Ectodermal cell (in vitro differentiated cells): ENCODE measurements around the gene OBSCN.

Source experiments
- H3K27ac ChIP-seq: 2 replicates; pipeline ENCODE4 v1.7.0; 2013; ENCODE audit warnings: mild to moderate bottlenecking, low read depth, low read length; ENCODE audit not compliant: insufficient read depth, poor library complexity, severe bottlenecking
- H3K27me3 ChIP-seq: 2 replicates; pipeline ENCODE4 v1.7.0; 2013; ENCODE audit warnings: mild to moderate bottlenecking, low read length; ENCODE audit not compliant: insufficient read depth, control insufficient read depth, poor library complexity, severe bottlenecking
- H3K36me3 ChIP-seq: one replicate; pipeline ENCODE4 v1.7.0; 2013; ENCODE audit warnings: low read length; ENCODE audit not compliant: control insufficient read depth, insufficient read depth
- H3K4me1 ChIP-seq: one replicate; pipeline ENCODE4 v1.7.0; 2013; ENCODE audit warnings: low read length; ENCODE audit not compliant: control insufficient read depth, insufficient read depth
- H3K4me3 ChIP-seq: 2 replicates; pipeline ENCODE4 v1.7.0; 2013; ENCODE audit warnings: low read depth, low read length, control low read depth; ENCODE audit not compliant: insufficient read depth
- H3K9me3 ChIP-seq: 2 replicates; pipeline ENCODE4 v1.7.0; 2013; ENCODE audit warnings: mild to moderate bottlenecking, low read length, moderate library complexity; ENCODE audit not compliant: control insufficient read depth
- WGBS, 2 experiments: methylation state at CpG; one replicate each; pipeline ENCODE4 v1.1.7; 2013; ENCODE audit warnings: missing lambda C conversion rate in 2 of 2; 5-methylcytosine and 5-hydroxymethylcytosine counted together

Gene OBSCN

DNA sequence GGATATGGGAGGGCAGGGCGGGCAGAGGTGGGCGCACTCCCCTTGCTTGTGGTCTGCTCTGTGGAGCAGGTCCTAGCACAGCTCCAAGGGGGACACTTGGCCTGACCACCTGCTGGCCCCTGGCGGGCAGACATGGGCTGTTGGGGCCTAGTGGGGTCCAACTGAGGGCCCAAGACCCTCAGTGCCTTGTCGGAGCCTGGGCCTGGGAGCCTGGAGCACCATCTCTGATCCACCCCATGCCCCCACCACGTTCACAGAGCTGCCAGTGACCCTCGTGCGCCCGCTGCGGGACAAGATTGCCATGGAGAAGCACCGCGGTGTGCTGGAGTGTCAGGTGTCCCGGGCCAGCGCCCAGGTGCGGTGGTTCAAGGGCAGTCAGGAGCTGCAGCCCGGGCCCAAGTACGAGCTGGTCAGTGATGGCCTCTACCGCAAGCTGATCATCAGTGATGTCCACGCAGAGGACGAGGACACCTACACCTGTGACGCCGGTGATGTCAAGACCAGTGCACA, 70.6 kb downstream of the OBSCN start:
- Histone ChIP-seq H3K9me3 (no peaks in the 10 kb centered on the region), H3K4me1 (peaks cover 8% of the 10 kb centered on the region), H3K4me3 (no peak overlapping the region), H3K27ac (no peak overlapping the region), H3K36me3 (no peaks in the 10 kb centered on the region), H3K27me3 (peaks cover 12% of the 10 kb centered on the region)
- 97% methylated on average over 21 of the region's 21 CpGs for WGBS, 2 experiments

DNA sequence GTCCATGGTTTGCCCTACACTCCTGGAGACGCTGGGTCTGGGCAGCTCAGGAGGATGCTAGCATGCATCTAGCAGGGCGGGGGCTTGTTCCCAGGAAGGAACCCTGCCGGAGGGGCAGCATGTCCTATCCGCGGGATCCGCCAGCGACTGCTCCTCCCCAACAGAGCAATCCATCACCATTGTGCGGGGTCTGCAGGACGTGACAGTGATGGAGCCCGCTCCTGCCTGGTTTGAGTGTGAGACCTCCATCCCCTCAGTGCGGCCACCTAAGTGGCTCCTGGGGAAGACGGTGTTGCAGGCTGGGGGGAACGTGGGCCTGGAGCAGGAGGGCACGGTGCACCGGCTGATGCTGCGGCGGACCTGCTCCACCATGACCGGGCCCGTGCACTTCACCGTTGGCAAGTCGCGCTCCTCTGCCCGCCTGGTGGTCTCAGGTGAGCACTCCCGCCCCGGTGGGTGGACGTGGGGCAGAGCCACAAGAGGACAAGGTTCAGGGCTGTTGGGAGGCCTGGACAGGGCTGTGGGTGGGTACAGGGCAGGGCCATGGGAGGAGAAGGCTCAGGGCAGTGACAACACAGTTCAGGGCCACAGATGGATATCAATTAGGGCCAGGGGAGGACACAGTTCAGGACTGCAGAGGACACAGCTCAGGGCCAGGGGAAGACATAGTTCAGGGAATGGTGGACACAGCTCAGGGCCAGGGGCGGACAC, 71.3 kb downstream of the OBSCN start:
- no peak overlapping the region for H3K27ac ChIP-seq
- peaks cover 8% of the 10 kb centered on the region for H3K4me1 ChIP-seq
- no peaks in the 10 kb centered on the region for H3K36me3 ChIP-seq
- H3K9me3 ChIP-seq, result no peaks in the 10 kb centered on the region
- WGBS, 2 experiments, result 94 to 96% methylated on average over 27 of the region's 27 CpGs
- peaks cover 12% of the 10 kb centered on the region for H3K27me3 ChIP-seq
- no peak overlapping the region for H3K4me3 ChIP-seq

GRCh38 chr1:228279722-228280105, 71.9 kb downstream of the OBSCN start:
- 95 to 96% methylated on average over 12 of the region's 12 CpGs for WGBS, 2 experiments
- no peaks in the 10 kb centered on the region for H3K36me3 ChIP-seq
- H3K4me3 ChIP-seq, result no peak overlapping the region
- H3K9me3 ChIP-seq, result no peaks in the 10 kb centered on the region
- peaks cover 8% of the 10 kb centered on the region for H3K4me1 ChIP-seq
- H3K27ac ChIP-seq, result no peak overlapping the region
- H3K27me3 ChIP-seq, result peaks cover 10% of the 10 kb centered on the region

DNA sequence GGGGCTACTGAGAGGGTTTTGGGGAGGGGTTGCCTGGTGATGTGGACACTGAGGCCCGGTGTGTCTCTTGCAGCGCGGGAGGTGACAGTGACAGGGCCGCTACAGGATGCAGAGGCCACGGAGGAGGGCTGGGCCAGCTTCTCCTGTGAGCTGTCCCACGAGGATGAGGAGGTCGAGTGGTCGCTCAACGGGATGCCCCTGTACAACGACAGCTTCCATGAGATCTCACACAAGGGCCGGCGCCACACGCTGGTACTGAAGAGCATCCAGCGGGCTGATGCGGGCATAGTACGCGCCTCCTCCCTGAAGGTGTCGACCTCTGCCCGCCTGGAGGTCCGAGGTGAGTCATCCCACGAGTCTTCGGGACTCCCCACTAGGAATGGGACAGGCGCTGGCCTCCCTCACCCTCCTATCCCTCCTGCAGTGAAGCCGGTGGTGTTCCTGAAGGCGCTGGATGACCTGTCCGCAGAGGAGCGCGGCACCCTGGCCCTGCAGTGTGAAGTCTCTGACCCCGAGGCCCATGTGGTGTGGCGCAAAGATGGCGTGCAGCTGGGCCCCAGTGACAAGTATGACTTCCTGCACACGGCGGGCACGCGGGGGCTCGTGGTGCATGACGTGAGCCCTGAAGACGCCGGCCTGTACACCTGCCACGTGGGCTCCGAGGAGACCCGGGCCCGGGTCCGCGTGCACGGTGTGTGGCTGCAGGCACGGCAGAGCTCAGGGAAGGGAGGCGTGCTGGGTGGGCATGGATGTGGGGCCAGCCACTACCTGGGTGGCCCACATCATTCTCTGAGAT, 72.5 kb downstream of the OBSCN start:
- Histone ChIP-seq H3K27me3 (peaks cover 4% of the 10 kb centered on the region), H3K27ac (no peak overlapping the region), H3K4me3 (no peak overlapping the region), H3K9me3 (no peaks in the 10 kb centered on the region), H3K36me3 (no peaks in the 10 kb centered on the region), H3K4me1 (peaks cover 8% of the 10 kb centered on the region)
- whole genome bisulfite sequencing, 2 experiments, result 95% methylated on average over 48 of the region's 48 CpGs

DNA sequence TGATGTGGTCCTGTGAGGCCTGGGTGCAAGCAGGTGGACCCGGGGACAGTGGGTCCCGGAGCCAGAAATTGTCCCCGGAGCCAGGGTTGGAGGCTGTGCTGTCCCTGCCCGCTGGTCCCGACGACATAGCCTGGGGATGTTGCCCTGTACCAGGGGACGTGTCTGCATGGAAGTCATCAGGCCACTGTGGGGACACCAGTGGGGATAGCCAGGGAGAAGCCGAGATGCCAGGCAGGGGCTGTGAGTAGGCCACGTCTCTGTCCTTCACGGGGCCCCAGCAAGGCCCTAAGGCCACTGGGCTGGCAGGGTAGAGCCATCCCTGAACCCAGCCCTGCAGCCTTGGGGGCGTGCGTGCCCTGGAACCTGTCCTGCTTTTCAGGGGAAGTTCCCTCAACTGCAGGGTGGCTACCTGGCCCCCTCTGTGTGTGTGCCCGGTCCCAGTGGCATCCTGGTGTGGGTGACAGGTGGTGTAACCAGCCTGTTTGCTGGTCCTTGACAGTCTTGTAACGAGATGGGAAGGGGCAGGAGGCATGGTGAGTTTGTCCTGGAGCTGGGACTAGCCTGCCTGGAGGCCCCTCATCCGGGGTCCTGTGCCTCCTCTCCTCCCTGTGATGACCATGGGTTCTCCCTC, 73.2 kb downstream of the OBSCN start:
- WGBS, 2 experiments, result 93 to 94% methylated on average over 15 of the region's 15 CpGs
- Histone ChIP-seq H3K9me3 (no peaks in the 10 kb centered on the region), H3K36me3 (no peaks in the 10 kb centered on the region), H3K27ac (no peak overlapping the region), H3K27me3 (no peaks in the 10 kb centered on the region), H3K4me1 (peaks cover 8% of the 10 kb centered on the region), H3K4me3 (no peak overlapping the region)

- no peak overlapping the region for H3K27ac ChIP-seq
- H3K9me3 ChIP-seq, result no peaks in the 10 kb centered on the region
- 96% methylated on average over 16 of the region's 16 CpGs for WGBS, 2 experiments
- H3K4me3 ChIP-seq, result no peak overlapping the region
- H3K36me3 ChIP-seq, result no peaks in the 10 kb centered on the region
- H3K27me3 ChIP-seq, result no peaks in the 10 kb centered on the region
- H3K4me1 ChIP-seq, result peaks cover 3% of the 10 kb centered on the region
Measured at GRCh38 chr1:228281631-228282328, 73.9 kb downstream of the OBSCN start.

- 94% methylated on average over 17 of the region's 17 CpGs for WGBS, 2 experiments
- Histone ChIP-seq H3K27ac (no peak overlapping the region), H3K4me3 (no peak overlapping the region), H3K27me3 (no peaks in the 10 kb centered on the region), H3K9me3 (no peaks in the 10 kb centered on the region), H3K36me3 (no peaks in the 10 kb centered on the region), H3K4me1 (no peaks in the 10 kb centered on the region)
Measured at GRCh38 chr1:228282329-228283042, 74.6 kb downstream of the OBSCN start.

DNA sequence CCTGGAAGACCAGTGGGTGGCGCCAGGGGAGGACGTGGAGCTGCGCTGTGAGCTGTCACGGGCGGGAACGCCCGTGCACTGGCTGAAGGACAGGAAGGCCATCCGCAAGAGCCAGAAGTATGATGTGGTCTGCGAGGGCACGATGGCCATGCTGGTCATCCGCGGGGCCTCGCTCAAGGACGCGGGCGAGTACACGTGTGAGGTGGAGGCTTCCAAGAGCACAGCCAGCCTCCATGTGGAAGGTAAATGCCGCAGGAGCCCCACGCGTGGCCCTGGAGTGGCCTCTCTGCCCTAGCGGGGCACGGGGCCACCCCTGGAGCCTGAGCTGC, 75.2 kb downstream of the OBSCN start:
- Histone ChIP-seq H3K27me3 (no peaks in the 10 kb centered on the region), H3K4me3 (no peak overlapping the region), H3K4me1 (no peaks in the 10 kb centered on the region), H3K27ac (no peak overlapping the region), H3K9me3 (no peaks in the 10 kb centered on the region), H3K36me3 (no peaks in the 10 kb centered on the region)
- WGBS, 2 experiments, result 92 to 94% methylated on average over 22 of the region's 22 CpGs

DNA sequence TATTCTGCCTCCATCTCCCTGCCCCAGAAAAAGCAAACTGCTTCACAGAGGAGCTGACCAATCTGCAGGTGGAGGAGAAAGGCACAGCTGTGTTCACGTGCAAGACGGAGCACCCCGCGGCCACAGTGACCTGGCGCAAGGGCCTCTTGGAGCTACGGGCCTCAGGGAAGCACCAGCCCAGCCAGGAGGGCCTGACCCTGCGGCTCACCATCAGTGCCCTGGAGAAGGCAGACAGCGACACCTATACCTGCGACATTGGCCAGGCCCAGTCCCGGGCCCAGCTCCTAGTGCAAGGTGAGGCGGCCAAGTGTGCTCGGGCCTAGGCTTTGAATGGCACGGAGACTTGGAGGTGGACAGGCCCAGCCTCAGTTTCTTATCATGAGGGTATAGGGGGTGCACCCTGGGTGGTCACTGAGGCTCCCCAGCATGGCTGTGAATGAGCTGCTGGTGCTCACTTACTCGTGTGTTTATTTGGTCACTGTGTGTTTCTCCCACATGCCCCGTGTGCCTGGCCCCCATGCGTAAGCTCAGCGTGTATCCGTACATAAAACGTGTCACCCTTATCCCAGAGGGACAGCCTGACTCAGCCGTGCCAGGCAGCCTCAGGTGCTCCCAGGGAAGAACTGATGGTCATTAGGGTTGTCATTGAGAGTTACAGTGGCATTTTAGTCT, 75.8 kb downstream of the OBSCN start:
- no peaks in the 10 kb centered on the region for H3K9me3 ChIP-seq
- H3K27ac ChIP-seq, result no peak overlapping the region
- 96% methylated on average over 20 of the region's 20 CpGs for WGBS, 2 experiments
- H3K4me1 ChIP-seq, result no peaks in the 10 kb centered on the region
- no peaks in the 10 kb centered on the region for H3K36me3 ChIP-seq
- no peak overlapping the region for H3K4me3 ChIP-seq
- no peaks in the 10 kb centered on the region for H3K27me3 ChIP-seq
